SU-DHL-6 (cell line): ENCODE data around the gene AQP2.

Experiments used
- H2AFZ ChIP-seq: fragments of 200-600 bp; sonication (generic); 2 replicates; pipeline ENCODE4 v1.6.1; 2014; ENCODE audit warnings: low read depth, mild to moderate bottlenecking, moderate library complexity, mixed read lengths, antibody characterized with exemption, low read length; ENCODE audit not compliant: severe bottlenecking
- H3F3A ChIP-seq: fragments of 200-600 bp; shearing (Covaris generic); 2 replicates; pipeline ENCODE4 v1.6.0; 2016; ENCODE audit warnings: antibody characterized with exemption, mild to moderate bottlenecking; ENCODE audit not compliant: insufficient read depth
- H3K27ac ChIP-seq: fragments of 200-600 bp; sonication (generic); 2 replicates; pipeline ENCODE4 v1.5.1; 2016; ENCODE audit warnings: low read depth, mild to moderate bottlenecking, low read length, moderate library complexity, mixed read lengths
- H3K27me3 ChIP-seq: fragments of 200-600 bp; sonication (generic), shearing (Covaris generic); 2 replicates; pipeline ENCODE4 v1.6.0; 2014; ENCODE audit warnings: mild to moderate bottlenecking, low read length
- H3K36me3 ChIP-seq: fragments of 200-600 bp; sonication (generic); 2 replicates; pipeline ENCODE4 v1.6.1; 2014; ENCODE audit warnings: mild to moderate bottlenecking, low read length, mixed read lengths
- H3K4me2 ChIP-seq: fragments of 300-600, 200-600 bp; shearing (Covaris generic), sonication (generic); 2 replicates; pipeline ENCODE4 v1.6.0; 2014; ENCODE audit warnings: low read length, low read depth, mild to moderate bottlenecking; ENCODE audit not compliant: poor library complexity, severe bottlenecking
- H3K4me3 ChIP-seq: fragments of 200-600 bp; sonication (generic); 2 replicates; pipeline ENCODE4 v1.5.1; 2014; ENCODE audit warnings: antibody characterized with exemption, low read length, mild to moderate bottlenecking, mixed read lengths; ENCODE audit not compliant: insufficient read depth, poor library complexity, severe bottlenecking
- H3K79me2 ChIP-seq: fragments of 200-600 bp; sonication (generic); 2 replicates; pipeline ENCODE4 v1.6.1; 2014; ENCODE audit warnings: mild to moderate bottlenecking, low read length, moderate library complexity; ENCODE audit not compliant: insufficient read depth
- H3K9ac ChIP-seq: fragments of 200-600 bp; sonication (generic); 2 replicates; pipeline ENCODE4 v1.7.0; 2014; ENCODE audit warnings: mild to moderate bottlenecking, low read length
- H3K9me2 ChIP-seq: fragments of 200-600 bp; sonication (generic); replicated peaks from 2 replicates; pipeline ENCODE4 v1.6.1; 2014; ENCODE audit warnings: low read length; ENCODE audit not compliant: insufficient read depth
- H3K9me3 ChIP-seq: fragments of 200-600 bp; sonication (generic); 2 replicates; pipeline ENCODE4 v1.6.1; 2014; ENCODE audit warnings: low read length, mixed read lengths; ENCODE audit not compliant: insufficient read depth
- H4K20me1 ChIP-seq: fragments of 200-600 bp; sonication (generic); 2 replicates; pipeline ENCODE4 v1.6.1; 2014; ENCODE audit warnings: low read depth, mild to moderate bottlenecking, antibody characterized with exemption, low read length, moderate library complexity, mixed read lengths
- CTCF ChIP-seq: fragments of 200-600 bp; sonication (generic); IDR thresholded peaks from one replicate; pipeline ENCODE4 v1.5.1; 2017; ENCODE audit warnings: antibody characterized with exemption, mild to moderate bottlenecking, low read length, moderate library complexity; ENCODE audit not compliant: insufficient read depth, poor library complexity, severe bottlenecking
- EZH2phosphoT487 ChIP-seq: fragments of 200-600 bp; sonication (generic), shearing (Covaris generic); conservative IDR thresholded peaks from 2 replicates; pipeline ENCODE4 v1.6.1; 2018; ENCODE audit warnings: mild to moderate bottlenecking, antibody characterized with exemption, low read length, moderate library complexity, mixed read lengths

Gene AQP2

DNA sequence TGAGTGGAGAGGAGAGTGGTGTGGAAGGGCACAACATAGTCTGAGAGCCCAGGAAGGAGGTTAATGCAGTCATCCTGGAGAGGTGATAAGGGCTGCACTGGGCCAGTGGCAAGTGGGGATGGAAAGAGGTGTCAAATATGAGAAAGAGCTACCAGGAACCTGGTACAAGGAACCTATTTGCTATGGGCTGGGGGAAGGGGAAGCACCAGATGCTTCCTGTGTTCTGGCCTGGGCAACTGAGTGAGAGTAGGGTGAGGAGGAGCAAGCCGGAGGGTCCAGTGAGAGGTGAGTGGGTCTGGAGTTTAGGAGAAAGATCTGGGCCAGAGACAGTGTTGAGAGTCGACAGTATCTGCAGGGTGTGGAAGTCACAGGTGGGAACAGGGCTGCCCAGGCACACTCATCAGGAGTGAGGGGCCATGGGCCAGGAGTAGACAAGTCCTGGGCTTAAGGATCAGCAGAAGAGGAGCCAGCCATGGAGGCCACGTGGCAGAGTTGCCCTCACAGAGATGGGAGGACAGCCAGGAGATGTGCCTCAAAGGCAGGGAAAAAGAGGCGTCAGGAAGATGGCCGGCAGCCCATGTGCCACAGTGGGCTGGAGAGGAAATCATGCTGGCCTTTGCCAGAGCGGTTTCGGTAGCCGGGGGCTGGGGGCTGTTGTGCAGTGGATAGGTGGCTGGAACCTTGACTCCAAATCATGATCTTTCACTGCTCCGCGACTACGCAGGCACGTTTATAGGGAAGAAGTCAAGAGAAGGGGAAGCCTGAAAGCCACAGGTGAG, 19.3 kb downstream of the AQP2 start:
- TF ChIP-seq CTCF (no peak), EZH2phosphoT487 (no peak)
- H3K27ac ChIP-seq: no peak overlapping the region
- no peaks in the 10 kb centered on the region for H3F3A ChIP-seq
- no peak overlapping the region for H2AFZ ChIP-seq
- no peak overlapping the region for H3K9ac ChIP-seq
- no peaks in the 10 kb centered on the region for H3K27me3 ChIP-seq
- no peak overlapping the region for H3K4me2 ChIP-seq
- no peaks in the 10 kb centered on the region for H4K20me1 ChIP-seq
- no peaks in the 10 kb centered on the region for H3K79me2 ChIP-seq
- H3K9me3 ChIP-seq: no peaks in the 10 kb centered on the region
- H3K36me3 ChIP-seq: no peaks in the 10 kb centered on the region
- no peak overlapping the region for H3K4me3 ChIP-seq
- H3K9me2 ChIP-seq: no peaks in the 10 kb centered on the region

- no peak overlapping the region for H2AFZ ChIP-seq
- no peak for TF ChIP-seq EZH2phosphoT487
- TF ChIP-seq CTCF: no peak
- H3K27me3 ChIP-seq: no peaks in the 10 kb centered on the region
- H3K27ac ChIP-seq: no peak overlapping the region
- H3K79me2 ChIP-seq: no peaks in the 10 kb centered on the region
- no peak overlapping the region for H3K4me2 ChIP-seq
- H3K9ac ChIP-seq: no peak overlapping the region
- no peaks in the 10 kb centered on the region for H3K9me3 ChIP-seq
- no peaks in the 10 kb centered on the region for H3K9me2 ChIP-seq
- H3F3A ChIP-seq: no peaks in the 10 kb centered on the region
- H3K4me3 ChIP-seq: no peak overlapping the region
- no peaks in the 10 kb centered on the region for H3K36me3 ChIP-seq
- no peaks in the 10 kb centered on the region for H4K20me1 ChIP-seq
These were observed 20.1 kb downstream of the AQP2 start for GRCh38 chr12:49970658-49971057.

GRCh38 chr12:49971141-49971540, 20.6 kb downstream of the AQP2 start:
- Histone ChIP-seq H3K9ac (no peak overlapping the region), H3K27me3 (no peaks in the 10 kb centered on the region), H3K27ac (no peak overlapping the region), H3K36me3 (no peaks in the 10 kb centered on the region), H2AFZ (no peak overlapping the region), H3F3A (no peaks in the 10 kb centered on the region), H3K4me2 (no peak overlapping the region), H3K4me3 (no peak overlapping the region), H4K20me1 (no peaks in the 10 kb centered on the region), H3K9me2 (no peaks in the 10 kb centered on the region), H3K79me2 (no peaks in the 10 kb centered on the region), H3K9me3 (no peaks in the 10 kb centered on the region)
- TF ChIP-seq EZH2phosphoT487: no peak

DNA sequence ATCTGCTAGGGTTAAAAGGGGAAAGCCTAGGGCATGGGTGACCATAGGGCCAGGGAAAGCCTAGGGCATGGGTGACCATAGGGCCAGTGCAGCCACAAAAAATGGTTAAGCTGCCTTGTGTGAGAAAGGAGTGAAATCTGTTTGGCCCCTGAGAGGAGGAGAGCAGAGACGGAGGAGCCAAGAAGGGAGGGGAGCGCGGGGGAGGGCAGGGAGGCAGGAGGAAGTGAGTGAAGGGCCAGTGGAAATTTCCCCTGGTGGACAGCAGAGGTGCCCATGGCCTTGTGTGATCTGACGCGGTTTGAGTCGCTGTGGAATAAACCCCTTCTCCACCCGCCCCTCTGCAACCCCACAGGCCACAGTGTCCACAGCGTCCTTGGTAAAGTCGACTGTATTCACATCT, 21.6 kb downstream of the AQP2 start:
- Histone ChIP-seq H3K9me2 (no peaks in the 10 kb centered on the region), H3K4me3 (no peak overlapping the region), H3K9ac (no peak overlapping the region), H3K4me2 (no peak overlapping the region), H3F3A (no peaks in the 10 kb centered on the region), H2AFZ (no peak overlapping the region), H3K9me3 (no peaks in the 10 kb centered on the region), H3K27me3 (no peaks in the 10 kb centered on the region), H3K36me3 (no peaks in the 10 kb centered on the region), H4K20me1 (no peaks in the 10 kb centered on the region), H3K27ac (no peak overlapping the region), H3K79me2 (no peaks in the 10 kb centered on the region)
- TF ChIP-seq EZH2phosphoT487 (no peak), CTCF (no peak)
